OCI-LY7 (cell line): ENCODE results near the gene ZFP36. TPM values are rescaled to one million over a fixed set of nuclear protein-coding genes. Genes with fewer than 3 reads are reported as not detected.

ENCODE experiments used
- BruUV-seq: library from RNA; stranded (reverse); fragments of 400-500 nt; replicated peaks from 2 replicates; lab custom pipeline; 2021; lab: Mats Ljungman, UMichigan
- CTCF ChIA-PET: fragments of 300-600 bp; sonication (Branson Sonifier 250); formaldehyde crosslinking; loops from one replicate; lab custom pipeline; 2022; ENCODE audit warnings: antibody characterized with exemption; ENCODE audit not compliant: unreplicated experiment; lab: Charles Lee
- POLR2A ChIA-PET: fragments of 300-600 bp; sonication (Branson Sonifier 250); formaldehyde crosslinking; loops from one replicate; lab custom pipeline; 2022; ENCODE audit warnings: antibody characterized with exemption; lab: Charles Lee
- DNase-seq: peaks from one replicate; pipeline ENCODE4 v3.0.0-alpha.2; 2015; ENCODE audit warnings: low spot score
- H2AFZ ChIP-seq: fragments of 200-600 bp; sonication (generic), shearing (Covaris generic); 2 replicates; pipeline ENCODE4 v1.6.1; 2014; ENCODE audit warnings: mild to moderate bottlenecking, antibody characterized with exemption, low read length, moderate library complexity
- H3K27ac ChIP-seq: fragments of 200-600 bp; sonication (generic); 2 replicates; pipeline ENCODE4 v1.5.1; 2014; ENCODE audit warnings: mixed run types, low read depth, mild to moderate bottlenecking, moderate library complexity, low read length, inconsistent platforms; ENCODE audit not compliant: poor library complexity, severe bottlenecking
- H3K36me3 ChIP-seq: fragments of 200-600 bp; sonication (generic); 2 replicates; pipeline ENCODE4 v1.6.1; 2014; ENCODE audit warnings: mild to moderate bottlenecking, antibody characterized with exemption, low read length, moderate library complexity, mixed read lengths; ENCODE audit not compliant: insufficient read depth
- H3K4me1 ChIP-seq: fragments of 200-600 bp; sonication (generic); 2 replicates; pipeline ENCODE4 v1.5.1; 2014; ENCODE audit warnings: mild to moderate bottlenecking, low read length; ENCODE audit not compliant: insufficient read depth, poor library complexity, severe bottlenecking
- H3K4me2 ChIP-seq: fragments of 200-600 bp; sonication (generic); 2 replicates; pipeline ENCODE4 v1.6.1; 2014; ENCODE audit warnings: mild to moderate bottlenecking, low read length
- H3K4me3 ChIP-seq: fragments of 200-600 bp; sonication (generic); 2 replicates; pipeline ENCODE4 v1.5.1; 2014; ENCODE audit warnings: mild to moderate bottlenecking, low read depth, low read length; ENCODE audit not compliant: poor library complexity, severe bottlenecking
- H3K79me2 ChIP-seq: fragments of 200-600 bp; sonication (generic); 2 replicates; pipeline ENCODE4 v1.6.1; 2016; ENCODE audit warnings: low read depth, mild to moderate bottlenecking, low read length, moderate library complexity, mixed read lengths; ENCODE audit not compliant: insufficient read depth
- H3K9me2 ChIP-seq: fragments of 200-600 bp; sonication (generic); 2 replicates; pipeline ENCODE4 v1.6.1; 2016; ENCODE audit warnings: mild to moderate bottlenecking, low read length, mixed read lengths; ENCODE audit not compliant: insufficient read depth
- H3K9me3 ChIP-seq: fragments of 200-600 bp; sonication (generic); 2 replicates; pipeline ENCODE4 v1.6.1; 2014; ENCODE audit warnings: mild to moderate bottlenecking, mixed run types, low read length, mixed read lengths
- H4K20me1 ChIP-seq: fragments of 200-600 bp; sonication (generic); 2 replicates; pipeline ENCODE4 v1.6.1; 2014; ENCODE audit warnings: mild to moderate bottlenecking, antibody characterized with exemption, low read length, moderate library complexity, mixed read lengths; ENCODE audit not compliant: insufficient read depth
- EZH2phosphoT487 ChIP-seq: fragments of 200-600 bp; sonication (generic); IDR thresholded peaks from 2 replicates; pipeline ENCODE4 v1.6.1; 2018; ENCODE audit warnings: low read depth, borderline replicate concordance, mild to moderate bottlenecking, mixed run types, antibody characterized with exemption, low read length, moderate library complexity, mixed read lengths
- intact Hi-C: fragments of 100-400 bp; cut with micrococcal nuclease; formaldehyde crosslinking; loops from one replicate; pipeline ENCODE4 v1.10.0; 2022; ENCODE audit not compliant: unreplicated experiment
- total RNA-seq, 2 experiments: library from RNA; depleted of rRNA in 1 of 2; stranded (reverse); fragments of >200 nt in 1 of 2; shearing (Covaris generic) in 1 of 2; gene quantifications; 2 replicates each; pipeline ENCODE4 v1.2.3, GENCODE V29; 2014 to 2022
- TF ChIP-seq, protein P1 (sequence below): fragments of 200-600 bp; sonication (generic); conservative IDR thresholded peaks from 2 replicates; pipeline ENCODE4 v1.5.1; 2014; ENCODE audit warnings: mild to moderate bottlenecking, antibody characterized with exemption, low read length, moderate library complexity, mixed read lengths

Gene ZFP36
- total RNA-seq, 2 experiments from 2014 or later = 21.8 to 55.9 TPM

DNA sequence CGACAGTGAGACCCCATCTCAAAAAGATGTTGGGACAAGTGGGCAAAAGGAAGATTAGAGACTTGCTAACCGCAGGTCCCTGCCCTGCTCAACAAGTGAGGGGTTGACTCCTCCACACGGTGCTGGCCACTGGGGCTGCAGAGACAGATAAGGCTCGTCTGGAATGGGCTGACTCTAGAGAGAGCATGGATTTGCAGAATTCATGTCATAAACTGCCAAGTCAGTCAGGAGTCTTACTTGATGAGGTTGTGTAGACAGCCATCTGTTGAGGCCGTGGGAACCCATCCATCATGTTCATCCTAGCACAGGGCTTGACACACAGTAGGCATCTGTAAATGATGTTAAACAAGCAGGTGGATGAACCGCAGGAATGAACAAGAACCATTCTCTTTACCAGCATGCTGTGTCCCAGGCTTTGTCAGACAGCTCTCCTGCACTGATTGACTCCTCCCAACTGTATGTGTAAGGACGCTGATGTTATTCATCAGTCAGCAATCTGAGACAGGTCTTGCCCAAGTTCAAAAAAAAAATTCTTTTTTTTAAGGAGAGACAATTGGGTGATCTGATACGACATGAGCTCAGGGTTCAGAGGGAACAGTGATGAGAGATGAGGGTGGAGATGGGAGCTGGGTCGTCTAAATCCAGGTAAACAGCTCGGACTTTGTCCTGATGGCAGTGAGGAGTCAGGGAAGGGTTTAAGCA lies 24.6 kb upstream of the ZFP36 start:
- no peak overlapping the region for H3K4me3 ChIP-seq
- TF ChIP-seq, protein P1, sequence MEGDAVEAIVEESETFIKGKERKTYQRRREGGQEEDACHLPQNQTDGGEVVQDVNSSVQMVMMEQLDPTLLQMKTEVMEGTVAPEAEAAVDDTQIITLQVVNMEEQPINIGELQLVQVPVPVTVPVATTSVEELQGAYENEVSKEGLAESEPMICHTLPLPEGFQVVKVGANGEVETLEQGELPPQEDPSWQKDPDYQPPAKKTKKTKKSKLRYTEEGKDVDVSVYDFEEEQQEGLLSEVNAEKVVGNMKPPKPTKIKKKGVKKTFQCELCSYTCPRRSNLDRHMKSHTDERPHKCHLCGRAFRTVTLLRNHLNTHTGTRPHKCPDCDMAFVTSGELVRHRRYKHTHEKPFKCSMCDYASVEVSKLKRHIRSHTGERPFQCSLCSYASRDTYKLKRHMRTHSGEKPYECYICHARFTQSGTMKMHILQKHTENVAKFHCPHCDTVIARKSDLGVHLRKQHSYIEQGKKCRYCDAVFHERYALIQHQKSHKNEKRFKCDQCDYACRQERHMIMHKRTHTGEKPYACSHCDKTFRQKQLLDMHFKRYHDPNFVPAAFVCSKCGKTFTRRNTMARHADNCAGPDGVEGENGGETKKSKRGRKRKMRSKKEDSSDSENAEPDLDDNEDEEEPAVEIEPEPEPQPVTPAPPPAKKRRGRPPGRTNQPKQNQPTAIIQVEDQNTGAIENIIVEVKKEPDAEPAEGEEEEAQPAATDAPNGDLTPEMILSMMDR = no peak
- TF ChIP-seq EZH2phosphoT487 = no peak
- intact Hi-C loops = no loop called here
- no peaks in the 10 kb centered on the region for H3K9me2 ChIP-seq
- no TSS peak for BruUV-seq
- POLR2A ChIA-PET = no interaction called here
- DNase-seq = no peak
- H3K9me3 ChIP-seq = no peaks in the 10 kb centered on the region
- H4K20me1 ChIP-seq = 0 out of 2 replicates have a peak, but pooled peaks cover 3% of the 10 kb centered on the region
- peaks cover 88% of the 10 kb centered on the region for H3K36me3 ChIP-seq
- H3K4me1 ChIP-seq = no peaks in the 10 kb centered on the region
- H3K79me2 ChIP-seq = no peaks in the 10 kb centered on the region
- CTCF ChIA-PET = no interaction called here
- no peak overlapping the region for H2AFZ ChIP-seq
- no peak overlapping the region for H3K27ac ChIP-seq
- H3K4me2 ChIP-seq = no peak overlapping the region

DNA sequence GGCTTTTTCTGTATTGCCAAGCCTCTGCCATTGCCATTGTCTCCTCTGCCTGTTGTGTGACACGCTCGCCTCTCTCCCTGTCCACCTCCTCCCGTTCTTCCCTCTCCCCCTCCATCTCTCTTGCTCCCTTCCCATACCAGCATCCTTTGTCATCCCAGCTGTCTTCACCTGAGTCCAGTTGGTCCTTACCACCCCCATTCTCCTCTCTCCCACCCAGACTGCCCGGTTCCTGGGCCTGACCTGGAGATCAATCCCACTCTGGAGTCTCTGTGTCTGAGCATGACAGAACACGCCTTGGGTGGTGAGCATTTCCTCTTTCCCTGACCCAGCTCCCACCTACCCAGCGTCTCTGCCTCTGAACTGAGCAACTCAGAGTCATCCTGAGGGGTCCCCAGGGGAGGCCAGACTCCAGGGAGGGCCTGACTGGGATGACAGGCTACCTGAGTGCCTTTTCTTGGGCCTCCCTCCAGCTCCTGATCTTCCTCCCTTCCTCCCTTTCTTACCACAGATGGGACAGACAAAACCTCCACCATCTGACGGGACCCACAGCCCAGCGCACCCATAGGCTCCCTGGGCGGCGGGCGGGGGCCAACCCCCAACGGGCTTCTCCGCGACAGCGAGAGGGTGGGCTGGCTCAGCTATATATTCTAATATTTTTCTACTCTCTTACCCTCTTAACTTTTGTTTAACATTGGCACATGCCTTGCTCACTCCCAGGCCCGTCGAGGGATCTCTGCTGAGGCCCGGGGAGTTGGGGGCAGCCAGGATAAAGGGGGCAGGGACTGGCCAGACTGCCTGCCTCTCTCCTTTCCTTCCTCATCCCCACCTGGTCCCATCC lies 23.4 kb upstream of the ZFP36 start:
- no peaks in the 10 kb centered on the region for H3K4me1 ChIP-seq
- no peaks in the 10 kb centered on the region for H3K9me3 ChIP-seq
- intact Hi-C loops = no loop called here
- POLR2A ChIA-PET = no interaction called here
- TF ChIP-seq, protein P1 = no peak
- TF ChIP-seq EZH2phosphoT487 = no peak
- no peak overlapping the region for H3K27ac ChIP-seq
- peaks cover 88% of the 10 kb centered on the region for H3K36me3 ChIP-seq
- H3K9me2 ChIP-seq = no peaks in the 10 kb centered on the region
- H3K4me3 ChIP-seq = no peak overlapping the region
- no TSS peak for BruUV-seq
- CTCF ChIA-PET = no interaction called here
- 0 out of 2 replicates have a peak, but pooled peaks cover 3% of the 10 kb centered on the region for H4K20me1 ChIP-seq
- H3K4me2 ChIP-seq = no peak overlapping the region
- H2AFZ ChIP-seq = no peak overlapping the region
- H3K79me2 ChIP-seq = no peaks in the 10 kb centered on the region
- DNase-seq = no peak
